ENCODE results near the gene MYO10.

GRCh38 chr5:16880547-16880946 lies 55.5 kb downstream of the MYO10 start:
- TF ChIP-seq CTCF (IDR thresholded peaks at IDR 0.05) (no peak), POLR2A (IDR thresholded peaks at IDR 0.05) (no peak), EP300 (IDR thresholded peaks at IDR 0.05) (no peak)
